Activated CD4-positive, CD25-positive, alpha-beta regulatory T cell (primary cell): ENCODE measurements around the gene ZNF606.

Experiments used
- DNase-seq, 4 experiments: peaks; one replicate each; lab custom pipeline; 2025; lab: John Stamatoyannopoulos, UW

ZNF606 gene

GRCh38 chr19:58002384-58003173, at the start of gene ZNF606:
Gene ZNF606, minus strand, starts transcription at chr19:58002820. Its CDS starts 1,501 bp downstream, at chr19:58001319.
- DNase-seq = peak; percentile 51 to 77 (median 68)

- no peak for DNase-seq
These were observed 49.6 kb upstream of the ZNF606 start for GRCh38 chr19:58052256-58052655.

GRCh38 chr19:58047672-58048071, 45.1 kb upstream of the ZNF606 start:
- no peak for DNase-seq

GRCh38 chr19:58046856-58047255, 44.2 kb upstream of the ZNF606 start:
- no peak for DNase-seq

GRCh38 chr19:58045411-58046050, 42.9 kb upstream of the ZNF606 start:
- no peak for DNase-seq

- DNase-seq = no peak
These were observed 42.3 kb upstream of the ZNF606 start for GRCh38 chr19:58044886-58045285.

GRCh38 chr19:58044391-58044790, 41.8 kb upstream of the ZNF606 start:
- DNase-seq = no peak

GRCh38 chr19:58042495-58043340, 40.1 kb upstream of the ZNF606 start:
- DNase-seq = no peak

- no peak for DNase-seq
These were observed 38.3 kb upstream of the ZNF606 start for GRCh38 chr19:58040751-58041525.

GRCh38 chr19:58038688-58039204, 36.1 kb upstream of the ZNF606 start:
- DNase-seq = no peak

- DNase-seq = no peak
These were observed 35.5 kb upstream of the ZNF606 start for GRCh38 chr19:58037927-58038687.

- DNase-seq = no peak
These were observed 33.2 kb upstream of the ZNF606 start for GRCh38 chr19:58035863-58036262.

- DNase-seq = no peak
These were observed 31.8 kb upstream of the ZNF606 start for GRCh38 chr19:58034477-58034793.

GRCh38 chr19:58033741-58034476, 31.3 kb upstream of the ZNF606 start, which contains the start of gene ZSCAN1:
Gene ZSCAN1, plus strand, starts transcription at chr19:58034025. Its CDS starts 3,812 bp downstream, at chr19:58037837.
- DNase-seq = peak in 2 of 4 experiments; percentile 12 to 26

- DNase-seq = no peak
These were observed 22.0 kb upstream of the ZNF606 start for GRCh38 chr19:58024661-58025060.

- DNase-seq = no peak
These were observed 19.7 kb upstream of the ZNF606 start for GRCh38 chr19:58022283-58022660.

- peak in 2 of 4 experiments; percentile 4 to 7 for DNase-seq
These were observed 19.1 kb upstream of the ZNF606 start for GRCh38 chr19:58021541-58022282.

GRCh38 chr19:58020129-58020528, 17.5 kb upstream of the ZNF606 start:
- no peak for DNase-seq

GRCh38 chr19:58014141-58014540, 11.5 kb upstream of the ZNF606 start:
- no peak for DNase-seq
